Hepatocyte (in vitro differentiated cells): ENCODE data around the gene C8A.

Source experiments
- EZH2 ChIP-seq: fragments of 200-600 bp; sonication (generic); IDR thresholded peaks from 2 replicates; pipeline ENCODE4 v1.6.1; 2016; ENCODE audit warnings: antibody characterized with exemption, mild to moderate bottlenecking, borderline replicate concordance
- EZH2phosphoT487 ChIP-seq: fragments of 200-600 bp; sonication (generic); IDR thresholded peaks from one replicate; pipeline ENCODE4 v1.6.1; 2018; ENCODE audit warnings: antibody characterized with exemption, mild to moderate bottlenecking, low read depth, moderate library complexity; ENCODE audit not compliant: unreplicated experiment, severe bottlenecking
- TF ChIP-seq, protein P1 (sequence below): fragments of 200-600 bp; sonication (generic); IDR thresholded peaks from 2 replicates; pipeline ENCODE4 v1.5.1; 2016; ENCODE audit warnings: antibody characterized with exemption, mild to moderate bottlenecking; ENCODE audit not compliant: poor library complexity

DNA sequence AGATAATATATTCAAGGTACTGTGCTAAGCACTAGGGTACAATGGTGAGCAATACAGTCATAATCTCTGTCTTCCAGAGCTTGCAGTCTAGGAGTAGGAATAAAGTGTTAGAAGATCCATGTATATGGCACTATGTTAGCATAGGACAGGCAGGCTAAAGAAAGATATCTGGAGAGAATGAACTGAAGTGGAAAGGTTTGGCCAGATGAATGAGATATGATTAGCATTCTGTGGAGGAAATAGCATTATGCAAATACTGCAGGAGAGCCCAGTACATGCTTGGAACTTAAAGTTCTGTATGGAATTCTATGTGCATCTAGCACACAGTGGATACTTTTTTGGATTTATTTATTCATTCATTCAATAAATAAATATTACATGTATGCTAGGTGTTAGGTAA lies 4.7 kb downstream of the C8A start:
- no peak for TF ChIP-seq EZH2phosphoT487
- TF ChIP-seq, protein P1, sequence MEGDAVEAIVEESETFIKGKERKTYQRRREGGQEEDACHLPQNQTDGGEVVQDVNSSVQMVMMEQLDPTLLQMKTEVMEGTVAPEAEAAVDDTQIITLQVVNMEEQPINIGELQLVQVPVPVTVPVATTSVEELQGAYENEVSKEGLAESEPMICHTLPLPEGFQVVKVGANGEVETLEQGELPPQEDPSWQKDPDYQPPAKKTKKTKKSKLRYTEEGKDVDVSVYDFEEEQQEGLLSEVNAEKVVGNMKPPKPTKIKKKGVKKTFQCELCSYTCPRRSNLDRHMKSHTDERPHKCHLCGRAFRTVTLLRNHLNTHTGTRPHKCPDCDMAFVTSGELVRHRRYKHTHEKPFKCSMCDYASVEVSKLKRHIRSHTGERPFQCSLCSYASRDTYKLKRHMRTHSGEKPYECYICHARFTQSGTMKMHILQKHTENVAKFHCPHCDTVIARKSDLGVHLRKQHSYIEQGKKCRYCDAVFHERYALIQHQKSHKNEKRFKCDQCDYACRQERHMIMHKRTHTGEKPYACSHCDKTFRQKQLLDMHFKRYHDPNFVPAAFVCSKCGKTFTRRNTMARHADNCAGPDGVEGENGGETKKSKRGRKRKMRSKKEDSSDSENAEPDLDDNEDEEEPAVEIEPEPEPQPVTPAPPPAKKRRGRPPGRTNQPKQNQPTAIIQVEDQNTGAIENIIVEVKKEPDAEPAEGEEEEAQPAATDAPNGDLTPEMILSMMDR, result no peak
- TF ChIP-seq EZH2, result no peak
